K562 (cell line): ENCODE measurements around the gene NDUFA13. TPM values are rescaled to one million over a fixed set of nuclear protein-coding genes. Genes with fewer than 3 reads are reported as not detected.

ENCODE experiments used
- CTCFL ChIP-seq: IDR thresholded peaks from 2 replicates; pipeline ENCODE4 v1.6.1; 2011; ENCODE audit warnings: borderline replicate concordance, low read depth, mild to moderate bottlenecking, moderate library complexity, low read length; ENCODE audit not compliant: insufficient read depth, poor library complexity, severe bottlenecking
- MAX ChIP-seq: sonication (generic); formaldehyde crosslinking; IDR thresholded peaks from 2 replicates; pipeline ENCODE4 v1.9.0; 2022; ENCODE audit warnings: mild to moderate bottlenecking, missing genetic modification reagents
- NKRF ChIP-seq: fragments of 450-650 bp; IDR thresholded peaks from 2 replicates; pipeline ENCODE4 v1.6.1; 2016; ENCODE audit warnings: borderline replicate concordance
- PYGO2 ChIP-seq: fragments of 450-650 bp; IDR thresholded peaks from 2 replicates; pipeline ENCODE4 v1.6.1; 2016; ENCODE audit warnings: mild to moderate bottlenecking, missing genetic modification characterization, moderate library complexity, missing compliant biosample characterization
- REST ChIP-seq, 2 experiments: fragments of 450-650 bp; formaldehyde crosslinking in 1 of 2; IDR thresholded peaks; 2 replicates each; pipeline versions ENCODE4 v1.4.0 to v1.6.1; 2014 to 2020; ENCODE audit warnings: mild to moderate bottlenecking in 2 of 2, borderline replicate concordance in 1 of 2, low read depth in 1 of 2
- ZFX ChIP-seq: sonication (generic); formaldehyde crosslinking; IDR thresholded peaks from 2 replicates; pipeline ENCODE4 v1.8.0; 2022; ENCODE audit warnings: mild to moderate bottlenecking, missing genetic modification reagents, moderate library complexity
- ZNF124 ChIP-seq: sonication (generic); formaldehyde crosslinking; IDR thresholded peaks from 2 replicates; pipeline ENCODE4 v1.8.1; 2022; ENCODE audit warnings: missing genetic modification reagents
- ZNF217 ChIP-seq: sonication (generic); formaldehyde crosslinking; IDR thresholded peaks from 2 replicates; pipeline ENCODE4 v1.8.0; 2022; ENCODE audit warnings: mild to moderate bottlenecking, missing genetic modification reagents
- ZNF280A ChIP-seq: fragments of 450-650 bp; IDR thresholded peaks from 2 replicates; pipeline ENCODE4 v1.6.1; 2018; ENCODE audit warnings: mild to moderate bottlenecking, low read depth; ENCODE audit not compliant: partially characterized antibody
- ZNF764 ChIP-seq: fragments of 250-450 bp; sonication (Bioruptor Pico); IDR thresholded peaks from 2 replicates; pipeline ENCODE4 v1.4.0; 2020; ENCODE audit warnings: low read depth, mild to moderate bottlenecking, moderate library complexity
- ZNF830 ChIP-seq: fragments of 250-450 bp; sonication (Bioruptor Pico); IDR thresholded peaks from 2 replicates; pipeline ENCODE4 v1.5.0; 2021; ENCODE audit warnings: mild to moderate bottlenecking
- polyA plus RNA-seq, 8 experiments: library from polyadenylated mRNA; depleted of rRNA in 4 of 8; stranded (reverse) in 5 of 8; unstranded in 3 of 8; fragments of >200 nt; fragmentation: Nextera tagmentation in 2 of 8; fragmentation: Illumina TruSeq in 1 of 8; extraction: Ambion mirVana in 2 of 8; extraction: Trizol in 1 of 8; gene quantifications; 2 replicates each; pipeline versions ENCODE4 v1.2.1 to v1.2.3, GENCODE V29; 2011 to 2014; ENCODE audit warnings: inconsistent platforms in 1 of 8, missing spikeins in 1 of 8
- total RNA-seq, 7 experiments: library from RNA; depleted of rRNA in 6 of 7; stranded (reverse); fragments of >200 nt in 6 of 7; fragmentation: Illumina TruSeq in 2 of 7; extraction: Trizol in 2 of 7; gene quantifications; 2 replicates each; pipeline versions ENCODE4 v1.2.1 to v1.2.3, GENCODE V29; 2011 to 2021; ENCODE audit warnings: low replicate concordance in 1 of 7

Gene NDUFA13
- total and polyA plus RNA-seq, 9 of the 15 experiments (the other 6 are each of a cell fraction or from before 2014, with no cell fraction given): 146 to 596 (median 429) TPM

- TF ChIP-seq NKRF: no peak
- no peak for TF ChIP-seq ZNF764 (CRISPR knock-in tag)
- no peak for TF ChIP-seq ZNF280A
- TF ChIP-seq REST (IDR thresholded peaks at IDR 0.05; ENCODE audit: borderline replicate concordance): peak; percentile 83
- TF ChIP-seq REST (CRISPR knock-in tag; IDR thresholded peaks at IDR 0.05; ENCODE audit: low read depth): no peak
- TF ChIP-seq PYGO2 (tag): no peak
- peak; percentile 59 for TF ChIP-seq ZFX (CRISPR knock-in tag)
- no peak for TF ChIP-seq ZNF217 (CRISPR knock-in tag)
- peak; percentile 68 for TF ChIP-seq CTCFL
- TF ChIP-seq MAX (CRISPR knock-in tag): peak; percentile 41; the same call in 1 of the 2 replicates
- TF ChIP-seq ZNF124: no peak
- no peak for TF ChIP-seq ZNF830 (CRISPR knock-in tag)
Measured at GRCh38 chr19:19531951-19532805, 16.2 kb downstream of the NDUFA13 start (continued).
